ENCODE data around the gene EEIG1.
A peak's percentile ranks its signal among the peaks of the same experiment; 100 is the strongest.

The EEIG1 gene

DNA sequence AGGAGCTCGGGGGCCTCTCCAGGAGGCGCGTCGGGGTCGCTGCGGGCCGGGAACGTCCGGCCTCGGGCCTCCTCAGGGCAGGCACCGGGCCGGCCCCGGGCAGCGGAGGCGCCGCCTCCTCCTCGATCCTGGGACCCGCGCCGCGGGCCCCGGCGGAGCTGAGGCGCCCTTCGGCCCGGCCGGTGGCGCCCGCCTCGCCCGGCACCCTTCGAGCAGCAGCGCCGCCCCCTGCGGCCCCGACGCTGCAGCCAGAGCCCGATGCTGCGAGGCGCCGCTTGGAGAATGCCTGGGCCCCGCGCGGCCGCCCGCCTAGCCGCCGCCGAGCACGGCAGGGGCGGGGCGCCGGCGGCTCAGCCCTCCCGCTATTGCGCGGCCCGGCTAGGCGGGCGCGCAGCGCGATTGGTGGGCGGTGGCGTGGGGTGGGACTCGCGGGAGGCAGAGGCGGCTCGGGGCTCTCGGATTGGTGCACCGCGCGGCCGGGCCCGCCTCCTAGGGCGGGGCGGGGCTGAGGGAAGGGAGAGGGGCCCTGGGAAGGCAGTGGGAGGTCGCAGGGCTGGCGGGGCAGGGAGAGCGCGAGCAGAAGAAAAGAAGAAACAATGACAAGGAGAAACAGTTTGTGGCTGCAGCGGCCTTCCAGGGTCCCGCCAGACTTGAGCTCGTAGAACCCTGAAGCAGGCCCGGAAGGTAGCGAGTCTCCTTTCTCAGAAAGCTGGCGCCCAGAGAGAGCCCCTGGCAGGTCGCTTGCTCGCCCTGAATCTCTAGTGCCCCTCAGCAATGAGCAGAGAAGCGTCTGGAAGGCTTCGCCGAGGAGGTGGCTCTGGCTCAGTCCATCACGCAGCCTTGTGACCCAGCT lies at the start of gene EEIG1 (continued):
- TF ChIP-seq, protein P1, sequence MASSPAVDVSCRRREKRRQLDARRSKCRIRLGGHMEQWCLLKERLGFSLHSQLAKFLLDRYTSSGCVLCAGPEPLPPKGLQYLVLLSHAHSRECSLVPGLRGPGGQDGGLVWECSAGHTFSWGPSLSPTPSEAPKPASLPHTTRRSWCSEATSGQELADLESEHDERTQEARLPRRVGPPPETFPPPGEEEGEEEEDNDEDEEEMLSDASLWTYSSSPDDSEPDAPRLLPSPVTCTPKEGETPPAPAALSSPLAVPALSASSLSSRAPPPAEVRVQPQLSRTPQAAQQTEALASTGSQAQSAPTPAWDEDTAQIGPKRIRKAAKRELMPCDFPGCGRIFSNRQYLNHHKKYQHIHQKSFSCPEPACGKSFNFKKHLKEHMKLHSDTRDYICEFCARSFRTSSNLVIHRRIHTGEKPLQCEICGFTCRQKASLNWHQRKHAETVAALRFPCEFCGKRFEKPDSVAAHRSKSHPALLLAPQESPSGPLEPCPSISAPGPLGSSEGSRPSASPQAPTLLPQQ (tag by site-specific recombination; IDR thresholded peaks at IDR 0.05) = no peak
- TF ChIP-seq ZFHX2 (tag by site-specific recombination; conservative IDR thresholded peaks at IDR 0.05) (peak; percentile 70), ZNF324 (tag by site-specific recombination; IDR thresholded peaks at IDR 0.05) (no peak), ZNF394 (tag by site-specific recombination; IDR thresholded peaks at IDR 0.05; ENCODE audit: borderline replicate concordance) (no peak), ZNF521 (tag by site-specific recombination; IDR thresholded peaks at IDR 0.05) (no peak), ZNF138 (tag by site-specific recombination; IDR thresholded peaks at IDR 0.05; ENCODE audit: borderline replicate concordance) (no peak), RBAK (tag by site-specific recombination; IDR thresholded peaks at IDR 0.05) (no peak), ZNF184 (tag by site-specific recombination; IDR thresholded peaks at IDR 0.05) (no peak), SP7 (tag by site-specific recombination; IDR thresholded peaks at IDR 0.05) (0 out of 2 replicates have a peak, but pooled peaks have one; percentile 18), ZNF416 (tag by site-specific recombination; IDR thresholded peaks at IDR 0.05) (no peak), ZNF341 (tag by site-specific recombination; IDR thresholded peaks at IDR 0.05; ENCODE audit: low read depth) (no peak), ZNF626 (tag by site-specific recombination; IDR thresholded peaks at IDR 0.05) (no peak), ZNF510 (tag by site-specific recombination; IDR thresholded peaks at IDR 0.05; ENCODE audit: insufficient replicate concordance) (no peak), KLF7 (tag by site-specific recombination; IDR thresholded peaks at IDR 0.05; ENCODE audit: borderline replicate concordance) (no peak), SP3 (tag by site-specific recombination; IDR thresholded peaks at IDR 0.05) (peak; percentile 84), ZNF76 (tag by site-specific recombination; IDR thresholded peaks at IDR 0.05; ENCODE audit: borderline replicate concordance, low read depth) (no peak; the same call in 1 of the 2 replicates), ZNF155 (tag by site-specific recombination; IDR thresholded peaks at IDR 0.05) (no peak), ZNF623 (tag by site-specific recombination; IDR thresholded peaks at IDR 0.05) (no peak), ZNF830 (tag by site-specific recombination; IDR thresholded peaks at IDR 0.05; ENCODE audit: low read depth) (no peak), ZNF2 (tag by site-specific recombination; IDR thresholded peaks at IDR 0.05) (no peak), ZNF776 (tag by site-specific recombination; IDR thresholded peaks at IDR 0.05; ENCODE audit: borderline replicate concordance) (no peak), SALL2 (tag by site-specific recombination; IDR thresholded peaks at IDR 0.05; ENCODE audit: borderline replicate concordance) (no peak), ZNF48 (tag by site-specific recombination; IDR thresholded peaks at IDR 0.05) (no peak), HOXC10 (CRISPR knock-in tag; IDR thresholded peaks at IDR 0.05) (no peak), ZNF10 (tag by site-specific recombination; IDR thresholded peaks at IDR 0.05) (no peak)
- TF ChIP-seq, protein P2, sequence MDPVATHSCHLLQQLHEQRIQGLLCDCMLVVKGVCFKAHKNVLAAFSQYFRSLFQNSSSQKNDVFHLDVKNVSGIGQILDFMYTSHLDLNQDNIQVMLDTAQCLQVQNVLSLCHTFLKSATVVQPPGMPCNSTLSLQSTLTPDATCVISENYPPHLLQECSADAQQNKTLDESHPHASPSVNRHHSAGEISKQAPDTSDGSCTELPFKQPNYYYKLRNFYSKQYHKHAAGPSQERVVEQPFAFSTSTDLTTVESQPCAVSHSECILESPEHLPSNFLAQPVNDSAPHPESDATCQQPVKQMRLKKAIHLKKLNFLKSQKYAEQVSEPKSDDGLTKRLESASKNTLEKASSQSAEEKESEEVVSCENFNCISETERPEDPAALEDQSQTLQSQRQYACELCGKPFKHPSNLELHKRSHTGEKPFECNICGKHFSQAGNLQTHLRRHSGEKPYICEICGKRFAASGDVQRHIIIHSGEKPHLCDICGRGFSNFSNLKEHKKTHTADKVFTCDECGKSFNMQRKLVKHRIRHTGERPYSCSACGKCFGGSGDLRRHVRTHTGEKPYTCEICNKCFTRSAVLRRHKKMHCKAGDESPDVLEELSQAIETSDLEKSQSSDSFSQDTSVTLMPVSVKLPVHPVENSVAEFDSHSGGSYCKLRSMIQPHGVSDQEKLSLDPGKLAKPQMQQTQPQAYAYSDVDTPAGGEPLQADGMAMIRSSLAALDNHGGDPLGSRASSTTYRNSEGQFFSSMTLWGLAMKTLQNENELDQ (tag by site-specific recombination; IDR thresholded peaks at IDR 0.05; ENCODE audit: low read depth) = no peak
- TF ChIP-seq, protein P3, sequence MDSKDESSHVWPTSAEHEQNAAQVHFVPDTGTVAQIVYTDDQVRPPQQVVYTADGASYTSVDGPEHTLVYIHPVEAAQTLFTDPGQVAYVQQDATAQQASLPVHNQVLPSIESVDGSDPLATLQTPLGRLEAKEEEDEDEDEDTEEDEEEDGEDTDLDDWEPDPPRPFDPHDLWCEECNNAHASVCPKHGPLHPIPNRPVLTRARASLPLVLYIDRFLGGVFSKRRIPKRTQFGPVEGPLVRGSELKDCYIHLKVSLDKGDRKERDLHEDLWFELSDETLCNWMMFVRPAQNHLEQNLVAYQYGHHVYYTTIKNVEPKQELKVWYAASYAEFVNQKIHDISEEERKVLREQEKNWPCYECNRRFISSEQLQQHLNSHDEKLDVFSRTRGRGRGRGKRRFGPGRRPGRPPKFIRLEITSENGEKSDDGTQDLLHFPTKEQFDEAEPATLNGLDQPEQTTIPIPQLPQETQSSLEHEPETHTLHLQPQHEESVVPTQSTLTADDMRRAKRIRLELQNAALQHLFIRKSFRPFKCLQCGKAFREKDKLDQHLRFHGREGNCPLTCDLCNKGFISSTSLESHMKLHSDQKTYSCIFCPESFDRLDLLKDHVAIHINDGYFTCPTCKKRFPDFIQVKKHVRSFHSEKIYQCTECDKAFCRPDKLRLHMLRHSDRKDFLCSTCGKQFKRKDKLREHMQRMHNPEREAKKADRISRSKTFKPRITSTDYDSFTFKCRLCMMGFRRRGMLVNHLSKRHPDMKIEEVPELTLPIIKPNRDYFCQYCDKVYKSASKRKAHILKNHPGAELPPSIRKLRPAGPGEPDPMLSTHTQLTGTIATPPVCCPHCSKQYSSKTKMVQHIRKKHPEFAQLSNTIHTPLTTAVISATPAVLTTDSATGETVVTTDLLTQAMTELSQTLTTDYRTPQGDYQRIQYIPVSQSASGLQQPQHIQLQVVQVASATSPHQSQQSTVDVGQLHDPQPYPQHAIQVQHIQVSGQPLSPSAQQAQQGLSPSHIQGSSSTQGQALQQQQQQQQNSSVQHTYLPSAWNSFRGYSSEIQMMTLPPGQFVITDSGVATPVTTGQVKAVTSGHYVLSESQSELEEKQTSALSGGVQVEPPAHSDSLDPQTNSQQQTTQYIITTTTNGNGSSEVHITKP (tag by site-specific recombination; IDR thresholded peaks at IDR 0.05) = peak; percentile 51; the same call in 1 of the 2 replicates
- TF ChIP-seq, protein P4, sequence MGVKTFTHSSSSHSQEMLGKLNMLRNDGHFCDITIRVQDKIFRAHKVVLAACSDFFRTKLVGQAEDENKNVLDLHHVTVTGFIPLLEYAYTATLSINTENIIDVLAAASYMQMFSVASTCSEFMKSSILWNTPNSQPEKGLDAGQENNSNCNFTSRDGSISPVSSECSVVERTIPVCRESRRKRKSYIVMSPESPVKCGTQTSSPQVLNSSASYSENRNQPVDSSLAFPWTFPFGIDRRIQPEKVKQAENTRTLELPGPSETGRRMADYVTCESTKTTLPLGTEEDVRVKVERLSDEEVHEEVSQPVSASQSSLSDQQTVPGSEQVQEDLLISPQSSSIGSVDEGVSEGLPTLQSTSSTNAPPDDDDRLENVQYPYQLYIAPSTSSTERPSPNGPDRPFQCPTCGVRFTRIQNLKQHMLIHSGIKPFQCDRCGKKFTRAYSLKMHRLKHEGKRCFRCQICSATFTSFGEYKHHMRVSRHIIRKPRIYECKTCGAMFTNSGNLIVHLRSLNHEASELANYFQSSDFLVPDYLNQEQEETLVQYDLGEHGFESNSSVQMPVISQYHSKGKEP (tag by site-specific recombination; IDR thresholded peaks at IDR 0.05) = no peak
- TF ChIP-seq, protein P5, sequence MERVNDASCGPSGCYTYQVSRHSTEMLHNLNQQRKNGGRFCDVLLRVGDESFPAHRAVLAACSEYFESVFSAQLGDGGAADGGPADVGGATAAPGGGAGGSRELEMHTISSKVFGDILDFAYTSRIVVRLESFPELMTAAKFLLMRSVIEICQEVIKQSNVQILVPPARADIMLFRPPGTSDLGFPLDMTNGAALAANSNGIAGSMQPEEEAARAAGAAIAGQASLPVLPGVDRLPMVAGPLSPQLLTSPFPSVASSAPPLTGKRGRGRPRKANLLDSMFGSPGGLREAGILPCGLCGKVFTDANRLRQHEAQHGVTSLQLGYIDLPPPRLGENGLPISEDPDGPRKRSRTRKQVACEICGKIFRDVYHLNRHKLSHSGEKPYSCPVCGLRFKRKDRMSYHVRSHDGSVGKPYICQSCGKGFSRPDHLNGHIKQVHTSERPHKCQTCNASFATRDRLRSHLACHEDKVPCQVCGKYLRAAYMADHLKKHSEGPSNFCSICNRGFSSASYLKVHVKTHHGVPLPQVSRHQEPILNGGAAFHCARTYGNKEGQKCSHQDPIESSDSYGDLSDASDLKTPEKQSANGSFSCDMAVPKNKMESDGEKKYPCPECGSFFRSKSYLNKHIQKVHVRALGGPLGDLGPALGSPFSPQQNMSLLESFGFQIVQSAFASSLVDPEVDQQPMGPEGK (tag by site-specific recombination; IDR thresholded peaks at IDR 0.05) = peak; percentile 63

All from HEK293 (cell line).